GM18520 (cell line): ENCODE data around the gene PHETA1.
"Not testable (repeated sequence)": the region's sequence is repeated elsewhere in the genome, so short reads cannot be mapped to it uniquely, and the experiment has no call there.

Source experiments
- ATAC-seq: cut with Tn5 transposase; IDR thresholded peaks from one replicate; pipeline ENCODE4 v1.9.1; 2021; ENCODE audit not compliant: unreplicated experiment

PHETA1 gene

DNA sequence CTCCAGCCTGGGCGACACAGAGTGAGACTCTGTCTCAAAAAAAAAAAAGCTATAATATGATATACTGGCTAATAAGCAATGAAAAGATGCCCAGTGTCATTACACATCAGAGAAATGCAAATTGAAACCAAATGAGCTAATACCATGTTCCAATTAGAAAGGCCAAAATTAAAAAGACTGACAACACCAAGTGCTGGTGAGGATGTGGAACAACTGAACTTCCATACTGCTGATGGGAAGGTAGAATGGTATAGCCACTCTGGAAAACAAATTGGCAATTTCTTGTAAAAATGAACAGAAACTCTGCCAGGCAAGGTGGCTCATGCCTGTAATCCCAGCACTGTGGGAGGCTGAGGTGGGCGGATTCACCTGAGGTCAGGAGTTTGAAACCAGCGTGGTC is 8.5 kb upstream of the PHETA1 start:
- no peak for ATAC-seq

DNA sequence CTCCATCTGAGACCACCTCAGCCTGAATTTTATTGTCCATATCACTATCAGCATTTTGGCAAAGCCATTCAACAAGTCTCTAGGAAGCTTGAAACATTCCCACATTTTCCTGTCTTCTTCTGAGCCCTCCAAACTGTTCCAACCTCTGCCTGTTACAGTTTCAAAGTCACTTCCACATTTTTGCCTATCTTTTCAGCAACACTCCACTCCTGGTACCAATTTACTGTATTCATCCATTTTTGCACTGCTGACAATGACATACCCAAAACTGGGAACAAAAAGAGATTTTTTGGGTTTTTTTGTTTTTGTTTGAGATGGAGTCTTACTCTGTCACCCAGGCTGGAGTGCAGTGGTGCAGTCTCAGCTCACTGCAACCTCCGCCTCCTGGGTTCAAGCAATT is 4.3 kb upstream of the PHETA1 start:
- not testable (repeated sequence) for ATAC-seq

DNA sequence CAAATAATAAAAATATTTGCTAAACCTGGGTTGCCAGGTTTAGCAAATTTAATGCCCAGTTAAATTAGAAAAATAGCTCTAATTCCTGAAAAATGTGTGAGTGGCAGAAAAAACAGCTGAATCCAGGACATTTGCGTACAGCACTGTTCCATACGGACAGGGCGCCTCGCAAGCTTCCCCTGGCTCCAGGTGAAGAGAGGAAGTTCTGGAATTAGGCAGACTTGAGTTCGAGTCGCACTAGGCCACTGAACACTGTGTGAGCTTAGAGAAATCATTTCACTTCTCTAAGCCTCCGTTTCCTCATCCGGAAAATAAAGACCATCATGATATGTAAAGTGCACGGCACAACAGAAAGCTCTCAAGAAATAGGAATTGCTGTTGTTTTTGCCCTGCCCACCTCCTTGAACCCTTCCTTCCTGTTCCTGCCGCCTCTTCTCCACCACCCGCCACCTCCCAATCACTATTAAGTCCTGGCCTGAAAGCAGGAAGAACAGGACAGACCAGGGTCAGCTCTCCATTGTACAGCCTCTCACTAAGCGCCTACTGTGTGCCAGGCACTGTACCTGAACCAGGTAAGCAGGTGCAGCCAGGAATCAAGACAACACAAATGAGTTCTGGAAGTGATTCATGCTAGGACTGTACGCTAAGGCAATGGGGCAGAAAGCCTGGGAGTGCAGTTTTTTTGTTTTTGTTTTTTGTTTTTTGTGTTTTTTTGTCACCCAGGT is 763 bp upstream of the PHETA1 start:
- no peak for ATAC-seq

DNA sequence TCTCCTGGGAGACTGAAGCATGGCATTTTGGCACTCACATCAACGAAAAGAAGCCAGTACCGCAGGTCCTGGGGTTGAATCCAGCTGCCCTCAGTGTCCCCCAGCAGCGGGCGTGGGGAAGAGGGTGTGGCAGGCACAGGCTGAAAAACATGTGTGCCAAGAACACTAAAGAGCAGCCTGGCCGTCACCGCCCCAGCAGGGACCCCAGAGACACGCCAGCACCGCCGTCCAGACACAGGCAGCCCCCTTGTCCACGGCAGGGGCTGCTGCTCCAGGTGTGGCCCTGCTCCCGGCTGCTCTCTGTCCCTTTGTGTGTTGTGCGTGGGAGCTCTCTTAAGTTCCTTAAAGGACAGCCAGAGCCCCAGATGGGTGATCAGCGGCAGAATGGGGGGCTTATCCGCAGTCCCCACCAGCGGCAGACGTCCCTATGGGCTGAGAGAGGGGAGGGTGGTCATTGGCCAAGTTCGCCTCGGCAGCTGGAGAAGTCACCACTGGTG is 556 bp downstream of the PHETA1 start:
- ATAC-seq, result no peak

GRCh38 chr12:111367661-111368221 is 1.2 kb downstream of the PHETA1 start:
- ATAC-seq, result no peak

GRCh38 chr12:111366583-111366982 is 2.3 kb downstream of the PHETA1 start:
- no peak for ATAC-seq

DNA sequence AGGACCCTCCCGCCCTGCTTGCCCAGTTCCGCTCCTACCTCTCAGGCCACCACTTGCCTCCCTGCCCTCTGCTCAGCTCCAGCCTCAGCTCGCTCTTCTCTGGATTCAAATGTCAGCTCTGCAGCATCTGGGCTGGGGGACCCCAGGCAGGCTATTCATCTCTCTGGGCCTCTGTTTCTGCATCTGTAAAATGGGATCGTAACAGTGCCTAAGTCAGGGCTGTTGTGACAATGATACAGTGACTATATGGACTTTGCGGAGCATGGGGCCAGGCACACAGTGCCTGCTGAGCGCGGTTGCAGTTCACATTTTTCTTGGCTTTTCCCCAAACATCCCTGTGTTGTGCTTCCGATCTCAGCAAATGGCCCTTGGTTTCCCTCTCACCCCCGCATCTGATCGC is 2.8 kb downstream of the PHETA1 start:
- no peak for ATAC-seq

DNA sequence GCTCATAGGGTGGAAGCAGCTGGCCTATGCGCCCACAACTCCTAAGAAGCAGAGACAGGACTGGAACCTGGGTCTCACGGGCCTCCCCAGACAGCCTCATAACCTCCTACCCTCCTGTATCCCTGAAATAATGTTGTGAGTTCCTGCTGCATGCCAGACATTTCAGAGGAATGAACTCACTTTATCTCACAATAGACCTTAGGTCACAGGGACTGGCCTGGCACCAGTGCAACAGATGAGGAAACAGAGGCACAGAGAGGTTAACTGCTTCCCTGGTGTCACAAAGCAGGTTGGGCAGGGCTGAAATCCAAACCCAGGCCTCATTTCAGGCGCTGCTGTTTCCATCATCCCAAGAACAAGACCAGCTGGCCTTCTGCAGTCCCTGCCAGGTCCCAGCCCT is 5.3 kb downstream of the PHETA1 start:
- no peak for ATAC-seq

GRCh38 chr12:111362687-111363475 is 6.0 kb downstream of the PHETA1 start:
- ATAC-seq, result no peak

GRCh38 chr12:111361717-111362576 is 6.9 kb downstream of the PHETA1 start:
- no peak for ATAC-seq

GRCh38 chr12:111361073-111361716 is 7.7 kb downstream of the PHETA1 start:
- no peak for ATAC-seq

DNA sequence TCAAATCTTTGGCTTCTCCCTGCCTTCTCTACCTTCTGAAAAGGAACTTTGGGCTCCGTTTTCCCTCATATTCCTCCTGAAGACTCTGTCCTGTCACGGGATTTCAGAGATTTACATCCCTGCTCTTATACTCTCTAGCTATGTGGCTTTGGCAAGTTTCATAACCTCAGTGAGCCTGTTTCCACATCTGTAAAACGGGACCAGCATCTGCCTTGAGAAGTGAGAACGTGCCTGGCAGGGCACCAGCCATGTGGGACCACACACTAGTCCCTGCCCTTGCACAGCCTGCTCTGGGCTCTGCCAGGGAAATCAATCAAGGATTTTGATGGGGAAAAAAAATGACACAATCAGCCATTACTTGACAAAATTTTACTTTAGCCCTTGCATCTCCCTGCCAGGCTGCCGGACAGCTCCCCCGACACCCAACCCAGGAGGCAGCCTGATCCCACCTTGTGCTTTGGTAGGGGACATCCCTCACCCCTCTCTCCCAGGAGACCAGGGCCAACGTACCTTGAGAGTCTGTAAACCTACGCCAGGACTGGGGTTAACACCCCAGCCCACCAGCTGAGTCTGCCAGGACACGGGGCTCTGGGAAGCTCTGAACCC is 8.5 kb downstream of the PHETA1 start:
- ATAC-seq, result no peak

DNA sequence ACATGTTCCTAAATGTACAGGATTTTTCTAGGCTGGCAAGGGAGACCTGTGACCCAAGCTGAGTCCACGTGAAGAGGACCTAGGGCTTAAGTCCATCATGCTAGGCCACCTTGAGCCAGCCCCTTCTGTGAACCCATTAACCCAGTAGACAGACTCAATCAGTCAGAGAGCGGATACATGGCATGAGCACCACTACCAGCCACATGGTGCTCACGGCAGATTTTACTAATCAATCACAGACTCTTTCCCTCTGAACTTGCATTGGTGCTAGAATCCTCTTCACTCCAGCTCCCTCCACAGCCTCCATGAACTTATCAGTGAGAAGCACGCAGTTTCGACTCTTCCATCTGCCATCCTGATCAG is 9.0 kb downstream of the PHETA1 start:
- ATAC-seq, result no peak

DNA sequence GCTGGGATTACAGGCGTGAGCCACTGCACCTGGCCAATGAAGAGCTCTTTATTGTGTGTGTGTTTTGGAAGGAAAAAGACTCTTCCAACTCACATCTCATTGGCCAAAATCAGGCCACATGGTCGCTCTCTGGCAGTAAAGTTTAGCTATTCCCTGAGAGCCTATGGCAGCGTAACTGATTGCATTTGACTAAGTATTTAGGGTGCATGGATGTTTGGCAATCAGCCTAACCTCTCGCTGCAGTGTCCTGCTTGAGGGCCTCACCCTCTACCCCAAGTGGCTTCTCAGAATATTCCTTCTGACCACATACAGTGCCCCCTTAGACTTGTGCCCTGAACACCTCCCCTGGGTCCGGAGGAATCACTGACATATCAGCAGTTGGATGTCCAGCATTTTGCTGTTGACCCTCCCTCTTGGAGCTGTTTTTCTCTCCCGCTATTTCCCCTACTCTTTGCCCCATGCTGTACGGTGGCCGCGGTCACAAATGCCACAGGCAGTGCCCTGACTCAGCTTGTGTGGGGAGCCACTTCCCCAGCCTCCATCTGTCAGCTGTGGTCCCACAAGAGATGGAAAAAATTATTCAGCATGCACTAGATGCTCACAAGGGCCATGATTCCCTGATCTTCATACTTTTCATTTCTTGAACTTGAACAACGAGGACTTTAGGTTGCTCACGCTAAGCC is 9.5 kb downstream of the PHETA1 start:
- ATAC-seq, result no peak

DNA sequence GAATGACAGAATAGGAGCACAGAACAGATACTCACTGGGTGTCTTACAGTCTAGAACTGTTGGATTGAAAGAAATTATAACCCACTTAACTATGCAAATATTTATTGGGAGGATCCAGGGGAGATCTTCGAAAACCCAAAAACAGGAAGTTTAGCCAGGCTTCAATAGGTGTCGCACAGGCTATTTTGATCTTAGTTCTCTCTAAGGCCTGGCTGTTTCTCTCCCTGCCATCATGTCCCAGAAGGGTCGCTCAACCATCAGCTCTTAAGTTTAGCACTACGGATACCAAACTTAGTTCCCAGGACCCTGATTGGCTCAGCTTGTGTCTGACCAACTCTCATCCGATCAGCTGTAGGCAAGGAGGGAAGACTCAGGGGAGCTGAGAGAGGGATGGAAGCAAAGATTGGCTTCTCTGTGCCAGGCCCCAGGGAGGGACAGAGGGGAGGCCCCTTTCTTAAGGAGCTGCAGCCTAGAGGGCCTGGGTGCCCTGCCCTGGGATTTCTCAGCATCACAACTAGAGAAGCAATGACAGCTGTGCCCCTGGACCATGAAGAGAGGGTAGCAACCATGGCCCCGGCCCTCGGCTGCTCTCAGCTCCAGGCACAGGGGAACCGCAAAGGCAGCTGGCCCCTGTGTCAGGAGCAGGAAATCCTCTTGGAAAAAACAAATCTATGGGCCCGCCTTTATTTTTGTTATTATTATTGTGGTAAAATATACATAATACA is 13.5 kb downstream of the PHETA1 start:
- no peak for ATAC-seq

DNA sequence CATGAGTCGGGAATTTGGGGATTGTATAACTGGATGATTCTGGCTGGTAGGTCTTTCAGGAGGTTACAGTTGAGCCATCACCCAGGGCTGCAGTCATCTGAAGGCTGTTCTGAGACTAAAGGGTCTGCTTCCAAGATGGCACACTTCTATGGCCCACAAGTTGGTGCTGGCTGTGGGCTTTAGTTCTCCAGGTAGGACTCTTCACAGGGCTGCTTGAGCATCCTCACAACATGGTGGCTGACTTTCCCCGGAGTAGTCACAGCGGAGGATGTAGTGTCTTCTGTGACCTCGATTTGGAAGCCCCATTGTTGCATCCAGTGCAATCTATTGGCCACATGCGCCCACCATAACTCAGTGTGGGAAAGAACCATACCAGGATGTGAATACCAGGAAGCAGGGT is 14.4 kb downstream of the PHETA1 start:
- ATAC-seq, result no peak

GRCh38 chr12:111353603-111354295 is 15.1 kb downstream of the PHETA1 start:
- no peak for ATAC-seq

GRCh38 chr12:111353026-111353425 is 15.9 kb downstream of the PHETA1 start:
- ATAC-seq, result no peak
